NT2/D1 (cell line): Measurements from ENCODE around the gene ADK.

Source experiments
- SUZ12 ChIP-seq: IDR thresholded peaks from 2 replicates; pipeline ENCODE4 v1.6.1; 2011; ENCODE audit not compliant: insufficient read length, insufficient read depth; ENCODE audit errors: extremely low read depth
- YY1 ChIP-seq: IDR thresholded peaks from 2 replicates; pipeline ENCODE4 v1.6.1; 2011; ENCODE audit not compliant: insufficient read length, insufficient read depth

GRCh38 chr10:74363727-74364126, 212.7 kb downstream of the ADK start:
- TF ChIP-seq YY1 (no peak), SUZ12 (no peak)
